OCI-LY3 (cell line): ENCODE measurements around the gene BCR.

Source experiments
- CTCF ChIP-seq: fragments of 200-600, 300-600 bp; sonication (generic); IDR thresholded peaks from 2 replicates; pipeline ENCODE4 v1.5.1; 2014; ENCODE audit warnings: antibody characterized with exemption, low read length, low read depth
- EZH2phosphoT487 ChIP-seq: fragments of 200-600 bp; shearing (Covaris generic); IDR thresholded peaks from 2 replicates; pipeline ENCODE4 v1.6.1; 2018; ENCODE audit warnings: antibody characterized with exemption, mixed run types, low read depth

DNA sequence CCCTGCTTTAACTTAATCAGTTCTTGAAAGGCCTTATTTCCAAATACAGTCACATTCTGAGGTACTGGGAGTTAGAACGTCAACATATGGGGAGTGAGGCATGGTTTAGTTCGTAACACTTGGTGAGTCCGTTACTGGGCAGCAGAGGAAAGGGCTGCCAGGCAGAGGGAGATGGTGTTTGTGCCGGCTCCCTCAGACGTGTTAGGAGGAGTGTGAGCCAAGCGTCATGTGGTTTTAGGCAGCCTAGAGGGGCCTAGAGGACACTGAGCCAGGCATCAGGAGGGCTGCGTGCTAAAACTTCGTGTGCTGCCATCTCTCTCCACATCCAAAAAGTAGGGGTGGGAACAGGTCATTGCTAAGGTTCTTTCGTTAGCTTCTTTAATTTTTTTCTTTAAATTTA lies 10.2 kb downstream of the BCR start:
- no peak for TF ChIP-seq CTCF
- no peak for TF ChIP-seq EZH2phosphoT487
